SK-N-SH treated with all-trans-retinoic acid at 6 μM for 48 hours (cell line): ENCODE results near the gene CHST15.

Experiments
- ATAC-seq: fragments of 200-7000 bp; cut with Tn5 transposase; 3 replicates; pipeline ENCODE4 v1.9.1; 2020; ENCODE audit warnings: mild to moderate bottlenecking, moderate library complexity
- ARNTL ChIP-seq: fragments of 450-650 bp; formaldehyde crosslinking; IDR thresholded peaks from 2 replicates; pipeline ENCODE4 v1.5.0; 2020; ENCODE audit warnings: low read depth, mild to moderate bottlenecking, moderate library complexity, borderline replicate concordance
- BACH2 ChIP-seq: fragments of 250-450 bp; sonication (Bioruptor Pico); IDR thresholded peaks from 2 replicates; pipeline ENCODE4 v1.9.0; 2021; ENCODE audit warnings: mild to moderate bottlenecking, borderline replicate concordance
- CSRNP3 ChIP-seq: fragments of 250-450 bp; sonication (Bioruptor Pico); IDR thresholded peaks from 2 replicates; pipeline ENCODE4 v1.5.1; 2021; ENCODE audit warnings: mild to moderate bottlenecking, moderate library complexity
- ESRRG ChIP-seq: fragments of 250-450 bp; sonication (Bioruptor Pico); IDR thresholded peaks from 2 replicates; pipeline ENCODE4 v1.6.1; 2021; ENCODE audit warnings: mild to moderate bottlenecking
- GLIS3 ChIP-seq: fragments of 250-450 bp; sonication (Bioruptor Pico); IDR thresholded peaks from 2 replicates; pipeline ENCODE4 v1.5.0; 2020; ENCODE audit warnings: mild to moderate bottlenecking, moderate library complexity
- ISL1 ChIP-seq: fragments of 250-450 bp; sonication (Bioruptor Pico); IDR thresholded peaks from 2 replicates; pipeline ENCODE4 v2.1.2; 2022; ENCODE audit warnings: mild to moderate bottlenecking, moderate library complexity
- OSR1 ChIP-seq: fragments of 250-450 bp; sonication (Bioruptor Pico); IDR thresholded peaks from 2 replicates; pipeline ENCODE4 v1.8.0; 2022; ENCODE audit warnings: moderate library complexity, mild to moderate bottlenecking, inconsistent platforms
- PATZ1 ChIP-seq: fragments of 250-450 bp; sonication (Bioruptor Pico); IDR thresholded peaks from 2 replicates; pipeline ENCODE4 v1.8.0; 2020; ENCODE audit warnings: mild to moderate bottlenecking, moderate library complexity, borderline replicate concordance
- PPARA ChIP-seq: fragments of 250-450 bp; sonication (Bioruptor Pico); IDR thresholded peaks from 2 replicates; pipeline ENCODE4 v1.5.0; 2020; ENCODE audit warnings: mild to moderate bottlenecking, borderline replicate concordance
- RARB ChIP-seq: fragments of 250-450 bp; sonication (Bioruptor Pico); IDR thresholded peaks from 2 replicates; pipeline ENCODE4 v1.8.0; 2021; ENCODE audit warnings: mild to moderate bottlenecking, moderate library complexity
- SNAI2 ChIP-seq: fragments of 250-450 bp; sonication (Bioruptor Pico); IDR thresholded peaks from 2 replicates; pipeline ENCODE4 v1.5.0; 2020; ENCODE audit warnings: mild to moderate bottlenecking, moderate library complexity
- TCF4 ChIP-seq: fragments of 250-450 bp; sonication (Bioruptor Pico); IDR thresholded peaks from 2 replicates; pipeline ENCODE4 v1.8.0; 2021; ENCODE audit warnings: mild to moderate bottlenecking, moderate library complexity, borderline replicate concordance
- TSHZ2 ChIP-seq: fragments of 250-450 bp; sonication (Bioruptor Pico); IDR thresholded peaks from 2 replicates; pipeline ENCODE4 v1.5.0; 2020; ENCODE audit warnings: mild to moderate bottlenecking, moderate library complexity
- ZC3H10 ChIP-seq: fragments of 250-450 bp; sonication (Bioruptor Pico); IDR thresholded peaks from 2 replicates; pipeline ENCODE4 v1.5.1; 2021; ENCODE audit warnings: mild to moderate bottlenecking, moderate library complexity
- ZFP3 ChIP-seq: fragments of 250-450 bp; sonication (Bioruptor Pico); IDR thresholded peaks from 2 replicates; pipeline ENCODE4 v1.5.0; 2020; ENCODE audit warnings: mild to moderate bottlenecking, moderate library complexity
- ZFP30 ChIP-seq: fragments of 450-650 bp; formaldehyde crosslinking; IDR thresholded peaks from 2 replicates; pipeline ENCODE4 v1.5.0; 2022; ENCODE audit warnings: mild to moderate bottlenecking, moderate library complexity
- ZNF565 ChIP-seq: fragments of 450-650 bp; formaldehyde crosslinking; conservative IDR thresholded peaks from 2 replicates; pipeline ENCODE4 v1.5.0; 2020; ENCODE audit warnings: low read depth, mild to moderate bottlenecking, moderate library complexity
- ZNF70 ChIP-seq: fragments of 450-650 bp; formaldehyde crosslinking; IDR thresholded peaks from 2 replicates; pipeline ENCODE4 v1.5.0; 2020; ENCODE audit warnings: mild to moderate bottlenecking, moderate library complexity
- ZNF8 ChIP-seq: fragments of 450-650 bp; formaldehyde crosslinking; IDR thresholded peaks from 2 replicates; pipeline ENCODE4 v1.5.0; 2020; ENCODE audit warnings: mild to moderate bottlenecking, moderate library complexity
- TF ChIP-seq, protein P1 (sequence below): fragments of 250-450 bp; sonication (Bioruptor Pico); IDR thresholded peaks from 2 replicates; pipeline ENCODE4 v1.5.1; 2020; ENCODE audit warnings: low read depth, mild to moderate bottlenecking, moderate library complexity

CHST15 gene

DNA sequence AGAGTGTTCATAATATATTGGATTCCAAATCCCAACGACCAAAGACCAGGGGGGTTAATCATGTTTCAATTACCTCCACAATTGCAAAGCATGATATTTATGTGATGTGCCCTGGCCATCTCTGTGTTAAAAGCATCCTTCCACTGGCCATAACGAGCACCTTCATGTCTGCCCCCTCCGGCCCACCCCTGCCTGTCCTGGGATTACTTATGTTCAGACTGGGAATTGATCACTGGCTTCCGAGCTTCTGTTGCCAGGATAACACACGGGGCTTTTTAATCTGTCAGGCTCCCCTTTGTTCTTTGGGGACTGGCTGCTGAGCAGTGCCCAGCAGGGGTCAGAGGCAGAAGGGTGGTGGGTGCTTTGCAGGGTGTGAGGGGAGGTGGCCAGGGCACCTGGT is 13.7 kb upstream of the CHST15 start:
- TF ChIP-seq, protein P1, sequence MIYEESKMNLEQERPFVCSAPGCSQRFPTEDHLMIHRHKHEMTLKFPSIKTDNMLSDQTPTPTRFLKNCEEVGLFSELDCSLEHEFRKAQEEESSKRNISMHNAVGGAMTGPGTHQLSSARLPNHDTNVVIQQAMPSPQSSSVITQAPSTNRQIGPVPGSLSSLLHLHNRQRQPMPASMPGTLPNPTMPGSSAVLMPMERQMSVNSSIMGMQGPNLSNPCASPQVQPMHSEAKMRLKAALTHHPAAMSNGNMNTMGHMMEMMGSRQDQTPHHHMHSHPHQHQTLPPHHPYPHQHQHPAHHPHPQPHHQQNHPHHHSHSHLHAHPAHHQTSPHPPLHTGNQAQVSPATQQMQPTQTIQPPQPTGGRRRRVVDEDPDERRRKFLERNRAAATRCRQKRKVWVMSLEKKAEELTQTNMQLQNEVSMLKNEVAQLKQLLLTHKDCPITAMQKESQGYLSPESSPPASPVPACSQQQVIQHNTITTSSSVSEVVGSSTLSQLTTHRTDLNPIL (CRISPR knock-in tag) = no peak
- TF ChIP-seq RARB (CRISPR knock-in tag) (no peak), CSRNP3 (CRISPR knock-in tag) (no peak), PATZ1 (CRISPR knock-in tag) (no peak), ZNF8 (no peak), ZC3H10 (no peak), ZFP3 (CRISPR knock-in tag) (no peak), BACH2 (CRISPR knock-in tag) (no peak), TCF4 (CRISPR knock-in tag) (no peak), OSR1 (CRISPR knock-in tag) (no peak), GLIS3 (CRISPR knock-in tag) (no peak), PPARA (CRISPR knock-in tag) (no peak), ARNTL (CRISPR knock-in tag) (no peak), ESRRG (CRISPR knock-in tag) (no peak), ZNF565 (CRISPR knock-in tag) (no peak), ISL1 (CRISPR knock-in tag) (no peak), TSHZ2 (CRISPR knock-in tag) (no peak), SNAI2 (CRISPR knock-in tag) (no peak), ZFP30 (CRISPR knock-in tag) (no peak)
- TF ChIP-seq, all 23 proteins: peak for 0
- ATAC-seq = no peak

- no peak for ATAC-seq
- TF ChIP-seq RARB (CRISPR knock-in tag) (no peak), BACH2 (CRISPR knock-in tag) (no peak), ZNF70 (no peak), PATZ1 (CRISPR knock-in tag) (no peak), GLIS3 (CRISPR knock-in tag) (no peak), ZFP30 (CRISPR knock-in tag) (no peak), ARNTL (CRISPR knock-in tag) (no peak), TSHZ2 (CRISPR knock-in tag) (no peak), SNAI2 (CRISPR knock-in tag) (no peak), ZNF8 (no peak)
Measured at GRCh38 chr10:124106241-124106879, 13.0 kb upstream of the CHST15 start.
